HG02852 (cell line): ENCODE data around the gene DNM3.

Source experiments
- ATAC-seq: cut with Tn5 transposase; IDR thresholded peaks from one replicate; pipeline ENCODE4 v1.9.1; 2021; ENCODE audit warnings: mild to moderate bottlenecking, moderate library complexity; ENCODE audit not compliant: unreplicated experiment

Gene DNM3

DNA sequence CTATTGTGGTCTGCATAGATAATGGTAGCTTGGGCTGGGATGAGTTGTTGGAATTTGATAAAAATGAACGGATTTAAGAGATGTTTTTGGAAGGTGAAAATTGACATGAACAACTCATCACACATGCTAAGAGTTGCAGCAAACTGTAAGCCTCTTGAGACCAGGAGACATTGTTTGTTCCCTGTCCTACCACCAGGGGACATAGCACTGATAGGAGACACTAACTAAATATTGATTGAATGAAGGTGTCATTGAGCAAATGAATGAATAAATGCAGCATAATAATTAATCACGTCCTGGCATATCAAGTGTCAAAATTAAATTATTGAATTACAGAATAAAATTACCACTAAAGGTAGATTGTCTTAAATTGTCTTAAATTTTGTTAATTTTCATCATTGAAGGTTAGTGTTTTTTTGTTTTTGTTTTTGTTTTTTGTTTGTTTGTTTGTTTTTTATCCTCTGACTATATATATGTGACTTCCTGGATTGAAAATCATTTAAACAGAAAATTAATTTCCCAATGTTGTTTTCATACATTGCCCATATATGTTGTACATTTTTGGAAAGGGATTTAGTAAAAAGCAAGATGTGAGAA is 293.9 kb downstream of the DNM3 start:
- ATAC-seq: no peak

DNA sequence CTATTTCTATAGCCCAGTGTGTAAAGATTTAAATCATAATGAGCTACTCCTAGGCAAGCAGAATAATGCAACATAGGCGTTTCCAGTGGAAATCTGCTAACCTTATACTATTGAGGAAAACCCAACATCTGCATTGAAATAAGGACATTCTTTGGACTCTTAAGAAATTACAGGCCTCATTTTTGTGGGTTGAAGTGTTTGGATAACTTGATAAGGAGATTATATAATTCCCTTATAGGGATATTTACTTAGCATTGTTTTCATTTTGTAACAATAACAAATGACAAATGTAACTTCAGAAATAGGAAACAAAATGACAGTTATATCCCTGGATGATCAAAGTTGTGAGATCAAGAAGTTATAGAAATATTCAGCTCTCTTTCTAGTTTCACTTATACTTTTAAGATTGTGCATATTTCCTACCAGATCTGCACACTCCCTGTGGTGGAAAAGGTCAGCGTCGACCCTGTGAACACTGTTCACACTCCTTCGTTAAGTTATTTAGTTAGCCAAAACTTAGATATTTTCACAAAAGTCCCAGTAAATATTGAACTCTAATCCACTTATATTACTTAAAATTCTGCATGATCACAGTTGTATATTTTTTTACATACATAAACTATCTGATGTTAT is 294.8 kb downstream of the DNM3 start:
- ATAC-seq: no peak

DNA sequence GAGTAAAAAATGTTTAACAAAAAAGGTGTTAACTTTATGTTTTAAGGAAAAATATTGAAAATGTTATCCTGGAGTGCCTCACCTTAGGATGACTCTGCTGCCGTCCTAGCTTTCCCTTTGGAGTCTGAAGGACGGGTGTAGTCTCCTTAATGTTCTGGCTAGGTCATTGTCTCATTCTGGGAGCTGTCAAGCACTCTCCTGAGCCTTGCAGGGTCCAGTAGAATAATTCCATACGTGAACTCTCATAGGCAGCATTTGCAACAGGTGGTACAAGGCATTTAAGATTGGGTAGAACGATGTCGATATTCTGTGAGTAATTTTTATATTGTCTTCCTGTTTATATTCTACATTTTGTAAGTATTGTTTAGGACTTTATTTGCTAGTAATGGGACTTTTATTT is 295.6 kb downstream of the DNM3 start:
- no peak for ATAC-seq

DNA sequence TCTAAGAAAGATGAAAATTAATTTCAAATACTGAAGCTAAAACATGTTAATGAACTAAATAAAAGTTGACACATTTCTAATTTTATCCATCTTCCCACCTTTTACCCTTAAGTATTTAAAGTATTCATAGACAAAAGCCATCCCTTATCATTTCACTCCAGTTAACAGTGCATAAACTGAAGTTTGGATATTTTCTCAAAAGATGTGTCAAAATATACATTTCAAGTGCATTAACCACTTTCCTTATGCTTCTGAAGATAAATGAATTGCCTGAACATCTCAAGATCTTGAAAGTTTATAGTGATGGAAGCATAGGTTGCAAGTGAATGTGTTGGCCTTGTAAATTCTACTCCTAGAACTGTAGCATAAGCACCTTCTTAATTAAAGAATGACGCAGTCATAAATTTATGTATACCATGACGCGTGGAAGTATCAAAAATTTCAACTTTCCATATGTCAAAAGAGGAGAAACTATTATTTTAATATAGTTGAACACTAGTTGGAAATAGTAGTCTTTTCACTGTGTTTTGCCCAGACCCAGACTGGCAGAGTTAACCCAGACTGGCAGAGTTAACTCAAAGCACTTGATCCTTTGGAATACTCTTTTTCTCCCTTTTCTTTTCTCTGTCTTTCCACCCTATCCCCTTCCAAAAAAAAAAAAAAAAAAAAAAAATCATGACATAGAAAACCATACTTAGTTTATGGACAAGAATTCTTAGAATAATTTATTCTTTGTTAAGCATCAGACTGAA is 296.6 kb downstream of the DNM3 start:
- no peak for ATAC-seq

DNA sequence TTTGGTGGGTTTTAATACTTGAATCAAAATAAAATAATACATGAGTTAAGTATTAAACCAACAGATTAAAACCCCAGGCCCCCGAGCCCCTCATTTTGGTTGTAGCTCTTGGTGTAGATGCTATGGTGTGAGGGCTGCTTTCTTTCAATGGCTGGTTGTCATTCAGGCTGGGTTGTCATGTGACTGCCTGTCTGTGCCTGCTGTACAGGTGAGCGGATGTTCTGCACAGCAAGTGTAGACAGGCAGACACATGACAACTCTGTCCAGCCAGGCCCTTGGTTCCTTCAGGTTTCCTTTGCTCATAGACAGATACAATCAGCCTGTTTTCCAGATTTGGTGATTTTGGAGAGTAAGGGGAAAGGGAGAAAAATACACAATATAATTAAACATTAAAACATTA is 297.3 kb downstream of the DNM3 start:
- ATAC-seq: no peak

DNA sequence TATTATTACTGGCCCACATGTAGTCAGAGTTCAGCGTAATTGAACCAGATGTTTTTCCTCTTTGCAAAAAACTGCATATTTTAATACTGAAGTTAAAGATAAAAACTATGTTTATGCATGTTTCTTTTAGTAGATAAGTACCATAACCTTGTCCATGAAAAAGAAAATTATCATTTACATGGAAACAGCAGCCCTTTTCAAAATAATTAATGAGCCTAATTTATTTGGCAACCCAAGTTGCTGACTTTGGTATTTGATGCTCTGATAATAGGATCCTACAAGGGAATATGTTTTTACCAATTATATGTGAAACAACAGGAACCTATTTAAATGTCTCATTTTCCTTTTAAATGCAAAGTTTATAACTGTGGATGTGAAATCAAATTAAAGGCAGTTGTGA is 297.9 kb downstream of the DNM3 start:
- ATAC-seq: no peak

DNA sequence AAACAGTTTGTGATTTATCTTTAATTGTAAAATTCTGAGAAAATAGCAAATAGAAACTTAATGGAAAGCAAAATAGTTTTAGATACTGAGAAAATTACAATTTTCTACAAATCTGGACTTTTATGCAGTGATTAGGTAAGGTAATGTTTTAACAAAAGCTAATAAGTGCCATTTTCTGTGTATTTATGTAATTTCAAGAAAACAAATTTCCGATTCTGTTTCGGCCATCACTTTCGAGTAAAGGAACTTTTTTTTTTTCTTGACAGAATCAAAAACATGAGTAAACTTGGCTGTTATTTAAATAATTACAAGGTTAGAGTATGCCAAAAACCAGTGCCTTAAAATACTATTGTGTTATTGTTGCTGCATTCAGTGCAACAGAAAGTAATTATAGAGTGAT is 298.8 kb downstream of the DNM3 start:
- ATAC-seq: no peak

DNA sequence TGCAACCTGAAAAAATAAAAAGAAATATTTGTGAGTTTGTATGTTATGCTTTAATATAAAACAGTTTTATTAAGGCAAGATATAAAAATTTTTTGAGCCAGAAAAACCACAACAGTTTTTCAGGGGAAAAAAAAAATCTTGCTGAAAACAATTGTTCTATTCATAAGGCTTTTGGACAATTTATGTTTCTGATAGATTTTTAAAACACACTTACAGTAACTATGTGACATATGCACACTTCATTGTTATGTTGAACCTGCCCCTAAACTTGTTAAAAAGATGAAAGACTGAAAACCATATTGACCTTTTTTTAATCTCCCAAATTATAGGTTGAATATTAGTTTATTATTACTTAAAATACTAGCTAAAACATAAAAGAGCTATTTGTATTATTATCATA is 299.3 kb downstream of the DNM3 start:
- no peak for ATAC-seq

DNA sequence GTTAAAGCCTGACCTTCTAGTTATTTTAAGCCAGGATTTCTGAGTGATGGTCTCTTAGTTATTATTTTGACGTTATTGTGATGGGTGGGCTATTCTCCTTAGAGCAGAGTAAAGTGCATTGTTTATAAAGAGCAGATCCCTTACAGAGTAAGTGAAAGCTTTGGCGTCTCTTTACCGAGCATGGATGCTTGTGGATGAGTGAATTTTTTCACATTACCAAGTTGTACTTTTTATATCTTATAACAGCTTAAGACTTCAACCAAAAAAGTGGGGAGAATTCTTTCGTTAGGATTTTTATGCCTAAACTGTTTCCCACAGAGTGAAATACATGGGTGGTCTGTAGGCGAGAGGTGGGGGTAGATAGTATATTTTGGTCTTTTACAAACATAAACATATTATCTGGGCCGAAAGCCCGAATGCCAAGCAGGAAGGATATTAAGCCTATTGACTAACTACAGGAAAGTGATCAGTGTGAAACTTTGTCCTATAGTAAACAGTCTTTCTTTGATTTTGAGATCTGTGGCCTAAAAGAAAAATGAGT is 300.1 kb downstream of the DNM3 start:
- no peak for ATAC-seq

DNA sequence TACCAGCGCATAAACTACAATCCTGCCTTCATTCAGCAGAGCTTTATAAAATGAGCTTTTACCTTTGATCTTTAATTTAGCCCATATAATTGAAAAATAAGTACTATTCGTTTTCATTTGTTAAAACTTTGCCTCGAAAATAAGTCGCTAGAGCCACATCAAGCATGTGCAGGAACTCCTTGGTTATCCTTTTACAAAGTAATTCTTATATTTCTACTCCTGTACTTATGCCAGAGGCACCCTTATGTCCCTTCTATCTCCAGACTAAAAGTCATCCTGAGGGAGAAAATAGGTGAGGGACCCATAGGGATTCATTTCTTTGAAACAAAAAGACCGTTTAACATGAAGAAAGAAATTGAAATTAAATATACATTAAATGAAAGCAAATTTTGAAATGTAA is 301.0 kb downstream of the DNM3 start:
- ATAC-seq: no peak

DNA sequence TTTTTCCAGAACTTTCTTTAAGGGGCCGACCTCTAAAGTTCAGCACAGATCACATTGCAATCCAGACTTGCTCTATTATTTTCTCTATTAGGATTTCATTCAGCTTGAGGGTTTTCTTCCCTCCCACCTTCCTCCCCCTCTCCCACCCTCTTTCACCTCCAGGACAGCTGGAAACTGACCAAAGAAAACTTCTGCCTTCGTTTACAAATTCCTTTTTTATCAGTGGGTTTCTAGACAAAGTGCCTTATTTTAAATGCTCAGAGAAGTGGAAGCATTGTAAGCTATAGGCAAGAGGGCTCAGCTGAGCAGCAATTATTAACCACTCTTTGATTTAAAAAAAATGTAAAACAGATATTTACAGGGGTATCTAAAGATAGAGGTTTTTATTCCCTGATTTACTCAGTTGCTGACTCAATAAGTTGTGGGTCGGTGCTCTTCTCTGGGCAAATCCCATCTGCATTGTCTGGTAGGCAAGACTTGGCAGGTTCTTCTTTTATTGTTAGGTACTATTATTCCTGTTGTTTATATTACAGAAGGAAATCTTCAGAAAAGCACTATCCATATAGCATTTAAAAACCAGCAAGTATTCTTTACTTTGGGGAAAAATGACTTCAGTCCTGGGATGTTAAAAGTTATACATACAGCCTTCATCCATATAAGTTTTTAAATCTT is 302.2 kb downstream of the DNM3 start:
- ATAC-seq: no peak

DNA sequence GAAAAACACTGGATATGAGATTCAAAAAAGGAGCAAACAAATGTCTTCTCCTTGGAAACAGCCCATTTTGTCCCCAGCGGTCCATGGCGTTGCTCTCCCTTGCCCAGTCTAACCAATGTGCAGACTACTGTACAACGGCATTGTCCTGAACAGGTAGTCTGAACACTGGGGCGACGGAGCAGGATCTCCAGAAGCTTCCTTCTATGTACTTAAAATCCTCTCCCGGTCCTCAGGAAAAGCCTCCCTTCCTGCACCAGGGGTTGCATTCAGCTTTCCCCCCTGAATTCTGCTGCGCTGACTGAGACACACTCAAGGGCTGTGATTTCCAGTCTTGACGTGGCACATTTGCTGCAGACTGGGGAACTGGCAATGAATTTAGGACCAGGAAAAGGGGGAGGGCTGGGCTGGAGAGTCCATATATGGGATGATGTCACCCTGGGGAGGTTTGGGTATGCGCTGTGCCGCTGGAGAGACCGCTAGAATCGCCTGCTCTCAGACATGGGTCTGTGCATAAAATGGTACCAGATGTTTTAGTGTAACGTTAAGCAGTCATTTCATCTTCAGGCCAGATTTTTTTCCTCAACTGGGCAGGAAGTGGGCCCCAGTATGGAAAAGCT is 303.3 kb downstream of the DNM3 start:
- ATAC-seq: no peak

DNA sequence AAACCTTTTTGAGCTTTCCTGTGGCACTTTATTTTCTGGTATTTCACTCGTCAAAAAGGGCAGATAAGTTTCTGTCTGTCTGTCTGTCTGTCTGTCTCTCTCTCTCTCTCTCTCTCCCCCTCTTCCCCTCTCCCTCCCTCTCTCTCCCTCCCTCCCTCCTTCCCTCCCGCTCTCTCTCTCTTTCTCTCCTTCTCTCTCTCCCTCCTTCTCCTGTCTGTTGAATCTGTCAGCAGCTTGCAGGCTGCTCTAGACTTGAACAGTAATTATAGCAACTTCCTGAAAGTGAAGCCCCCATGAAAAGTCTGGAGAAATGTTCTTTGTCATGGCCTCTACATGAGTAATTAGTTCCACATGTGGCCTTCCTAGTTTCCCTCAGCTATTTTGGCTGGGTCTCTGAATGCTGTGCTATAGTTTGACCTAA is 303.9 kb downstream of the DNM3 start:
- ATAC-seq: no peak

DNA sequence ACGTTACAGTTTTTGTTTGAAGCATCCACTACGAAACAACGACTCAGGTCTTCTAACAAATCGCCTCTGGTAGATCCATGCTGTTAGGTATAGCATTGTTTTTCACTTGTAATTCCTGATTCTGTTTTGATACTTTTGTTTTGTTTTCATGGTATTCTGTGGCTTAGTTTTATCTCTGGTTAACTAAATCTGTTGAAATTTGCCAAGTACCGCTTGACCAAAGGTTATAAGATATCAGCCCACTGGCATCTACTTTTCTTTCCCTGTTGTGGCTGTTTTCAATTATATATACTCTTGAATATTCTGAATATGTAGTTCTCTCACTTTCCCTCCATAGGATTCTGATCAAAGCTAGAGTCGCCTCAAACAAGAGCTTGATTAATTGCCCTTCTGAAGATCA is 304.4 kb downstream of the DNM3 start:
- no peak for ATAC-seq

DNA sequence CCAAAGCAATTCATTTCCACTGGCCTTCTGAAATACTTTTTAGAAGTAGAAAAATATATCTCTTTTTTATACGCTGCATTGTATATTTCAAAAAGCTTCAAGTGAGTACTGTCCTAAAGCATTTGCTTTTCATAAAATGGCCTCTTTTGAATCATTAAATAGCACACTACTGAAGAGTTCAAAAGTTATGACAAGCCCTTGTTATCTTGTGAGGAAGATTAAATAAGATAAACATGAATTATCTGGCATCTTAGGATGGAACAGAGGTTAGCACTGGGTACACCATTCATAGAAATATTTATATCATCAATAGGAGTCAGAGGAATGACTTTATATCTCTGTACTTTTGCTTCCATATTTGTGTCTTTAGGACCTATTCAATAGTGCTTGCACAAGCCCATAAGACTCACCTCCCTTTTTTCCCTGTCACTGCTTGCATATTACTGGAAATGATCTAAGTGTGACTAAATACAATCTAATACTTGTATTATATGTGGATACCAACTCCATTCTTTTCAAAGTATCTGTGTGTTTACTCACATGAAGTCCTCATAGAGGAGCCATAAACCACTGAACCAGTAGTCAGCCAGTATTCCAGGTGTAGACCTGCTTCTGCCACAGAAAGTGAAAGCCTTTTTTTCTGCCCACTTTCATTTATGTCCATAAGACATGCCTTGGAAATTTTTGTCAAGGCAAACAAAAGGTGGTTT is 305.0 kb downstream of the DNM3 start:
- no peak for ATAC-seq

DNA sequence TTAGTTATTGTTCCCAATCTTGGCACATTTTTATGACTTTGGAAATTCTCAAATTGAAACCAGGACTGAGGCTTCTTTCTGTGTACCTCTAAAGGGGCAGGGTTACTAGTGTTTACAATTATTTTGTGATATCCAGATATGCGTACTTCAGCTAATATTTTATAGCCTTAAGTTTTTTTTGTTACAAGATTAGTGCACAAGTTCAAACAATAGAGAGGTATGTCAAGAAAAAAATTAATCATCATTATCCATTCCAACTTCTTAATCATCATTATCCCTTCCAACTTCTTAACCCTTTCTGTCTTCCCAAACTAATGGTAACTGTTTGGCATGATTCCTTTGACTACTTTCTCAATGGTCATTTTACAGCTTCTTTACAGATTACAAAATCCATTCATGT is 306.2 kb downstream of the DNM3 start:
- no peak for ATAC-seq

DNA sequence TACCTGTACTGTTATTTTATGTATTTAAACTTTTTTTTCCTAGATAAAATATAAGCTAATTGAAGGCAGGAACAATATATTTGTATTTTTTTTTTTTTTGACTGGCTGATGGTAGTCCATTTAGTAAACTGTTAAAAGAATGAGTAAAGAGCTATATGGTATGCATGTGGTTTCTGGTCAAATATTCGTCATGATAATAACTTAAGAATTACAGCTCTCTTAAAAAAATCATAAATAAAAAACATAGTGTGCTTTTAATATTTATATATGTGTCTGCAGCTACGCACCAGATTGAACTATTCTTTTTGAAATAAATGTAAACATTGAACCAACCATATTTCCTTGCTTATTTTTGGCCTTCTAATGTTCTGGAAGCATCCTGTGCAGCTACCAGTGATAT is 306.9 kb downstream of the DNM3 start:
- no peak for ATAC-seq

DNA sequence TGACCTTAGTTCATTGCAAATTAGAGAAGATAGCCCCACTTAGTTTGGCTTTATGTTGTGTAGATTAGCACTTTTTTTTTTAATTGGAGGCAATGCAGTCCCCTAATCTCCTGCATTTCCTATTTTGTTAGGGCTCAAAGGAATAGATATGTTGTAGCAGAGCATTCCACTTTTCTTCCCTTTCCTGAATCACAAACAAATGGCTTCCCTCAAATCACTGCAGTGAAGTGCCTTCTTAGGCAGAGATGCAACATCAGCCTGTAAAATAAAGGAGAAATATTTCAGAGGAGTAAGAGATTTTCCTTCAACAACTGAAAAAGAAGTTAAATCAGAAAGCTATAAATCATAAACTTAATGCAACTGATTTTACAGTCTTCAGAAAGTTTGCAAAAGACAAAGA is 307.4 kb downstream of the DNM3 start:
- ATAC-seq: no peak

DNA sequence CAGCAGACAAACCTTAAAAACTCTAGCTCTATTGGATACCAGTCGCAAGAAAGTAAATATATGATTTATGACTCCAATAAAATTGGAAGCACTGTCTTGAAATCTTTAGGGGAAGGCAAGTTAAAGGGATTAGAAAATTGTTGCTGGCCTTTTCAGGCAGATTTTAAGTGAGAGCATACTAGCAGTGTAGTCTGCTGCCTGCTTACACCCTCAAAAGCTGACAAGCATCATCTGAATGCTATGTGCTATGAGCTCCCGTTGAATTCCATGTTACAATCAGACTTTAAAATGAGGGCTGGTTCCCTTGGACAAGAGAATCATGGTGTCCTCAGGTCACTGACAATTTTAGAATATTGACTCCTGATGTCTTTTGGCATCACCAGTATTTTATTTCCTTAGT is 308.0 kb downstream of the DNM3 start:
- ATAC-seq: no peak

DNA sequence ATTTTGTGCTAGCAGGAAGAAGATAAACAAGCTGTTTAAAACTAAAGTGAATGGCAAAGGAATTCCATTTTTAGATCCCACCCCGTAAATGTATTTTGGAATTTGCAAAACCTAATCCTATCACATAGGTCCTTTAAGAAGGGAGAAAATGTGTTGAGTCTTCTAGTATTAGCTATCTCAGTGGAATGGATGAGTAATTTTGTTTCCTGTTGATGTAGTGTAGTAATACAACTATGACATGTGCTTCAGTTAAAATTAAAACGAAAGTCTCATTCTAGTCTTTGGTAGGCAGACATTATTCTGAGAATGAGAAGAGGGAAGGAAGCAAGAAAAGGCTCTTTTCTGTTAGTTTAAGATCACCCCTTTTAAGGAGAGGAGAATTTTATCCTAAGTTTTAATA is 313.3 kb downstream of the DNM3 start:
- ATAC-seq: no peak

DNA sequence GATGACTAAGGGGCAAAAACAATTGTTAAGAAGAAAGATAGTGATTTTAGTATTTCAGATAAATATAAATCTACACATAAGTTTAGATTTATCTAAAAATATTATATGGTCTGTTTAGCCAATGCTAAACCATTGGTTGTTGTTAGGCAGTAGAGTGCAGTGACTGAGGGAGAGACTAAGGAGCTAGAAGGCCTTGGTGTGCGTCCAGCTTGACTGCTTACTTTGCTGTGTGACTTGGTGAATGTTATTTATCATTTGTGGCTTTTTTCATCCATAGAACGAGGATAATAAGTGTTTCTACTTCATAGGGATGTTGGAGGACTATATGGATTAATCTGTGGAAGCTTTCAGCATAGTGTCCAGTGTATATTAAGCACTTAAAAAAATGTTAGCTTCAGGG is 314.5 kb downstream of the DNM3 start:
- ATAC-seq: no peak
